Heart left ventricle (tissue), 13 donors: Measurements from ENCODE around the gene MCC.

Experiments used
- CTCF ChIP-seq, 12 donors: fragments of 200-600 bp; sonication (generic) in 4 of 12; IDR thresholded peaks; one replicate each; pipeline versions ENCODE4 v1.5.0 to v1.8.0; 2018 to 2022; ENCODE audit warnings: antibody characterized with exemption in 12 of 12, mild to moderate bottlenecking in 5 of 12
- POLR2A ChIP-seq, 2 donors: fragments of 450-650 bp; IDR thresholded peaks; one replicate each; pipeline ENCODE4 v1.6.1; 2017; ENCODE audit warnings: antibody characterized with exemption in 2 of 2, mild to moderate bottlenecking in 2 of 2, moderate library complexity in 2 of 2
- donor health status: ischemic (EF 13 %, LVEDD 7.1; RV severe dilation, severe dysfunction).
- donor health status: DM: no; HTN: yes; CAD: no.
- donor health status: DM: no; HTN: no; CAD: no.
- donor health status: ischemic (EF 25% LVEDD 6.9; RV normal size, moderate dysfunction).
- donor health status: ischemic (EF 25% LVEDD 5.7; RV mildly dilated, moderate dysfunction).
- donor health status: ischemic (EF 35%, LVEDD 5.7; RV mildly dilated, moderate dysfunction).
- donor health status: nonischemic (EF 11% LVEDD 7.7; RV severe dilation, severe dysfunction).
- donor health status: DM: yes; HTN: yes; CAD: no.
- donor health status: PGD.
- donor health status: ischemic (EF 29% LVEDD 5.4; RV normal size, mild dysfunction).
- donor health status: nonischemic (EF 23%, LVEDD 6.1; RV moderate dilation, normal function).

GRCh38 chr5:113510836-113511451 is 22.7 kb upstream of the MCC start:
- peak; percentile 19 to 60 (median 45) for TF ChIP-seq CTCF (IDR thresholded peaks at IDR 0.05)
- no peak for TF ChIP-seq POLR2A (IDR thresholded peaks at IDR 0.05)
